Muscle layer of duodenum (tissue), 2 donors: ENCODE data around the gene PEX3.

Source experiments
- H3K27ac ChIP-seq: one replicate; pipeline ENCODE4 v1.7.0; 2013; ENCODE audit warnings: mild to moderate bottlenecking, low read length
- H3K27me3 ChIP-seq: one replicate; pipeline ENCODE4 v1.7.0; 2013; ENCODE audit warnings: low read depth, mild to moderate bottlenecking, control low read depth, low read length
- H3K36me3 ChIP-seq, 2 donors: one replicate each; pipeline ENCODE4 v1.7.0; 2013; ENCODE audit warnings: low read length in 2 of 2, control low read depth in 1 of 2, mild to moderate bottlenecking in 1 of 2; ENCODE audit not compliant: insufficient read depth in 2 of 2, control insufficient read depth in 1 of 2
- H3K4me1 ChIP-seq, 2 donors: one replicate each; pipeline ENCODE4 v1.7.0; 2013; ENCODE audit warnings: low read length in 2 of 2, mild to moderate bottlenecking in 2 of 2, control low read depth in 1 of 2, moderate library complexity in 1 of 2; ENCODE audit not compliant: insufficient read depth in 2 of 2, control insufficient read depth in 1 of 2
- H3K4me3 ChIP-seq, 2 donors: one replicate each; pipeline ENCODE4 v1.7.0; 2013; ENCODE audit warnings: low read length in 2 of 2, low read depth in 1 of 2, mild to moderate bottlenecking in 1 of 2
- H3K9me3 ChIP-seq, 2 donors: one replicate each; pipeline ENCODE4 v1.7.0; 2013; ENCODE audit warnings: low read length in 2 of 2, control low read depth in 1 of 2, mild to moderate bottlenecking in 1 of 2; ENCODE audit not compliant: control insufficient read depth in 1 of 2
- donor health status: healthy.

PEX3 gene

GRCh38 chr6:143528164-143528811 is 77.7 kb downstream of the PEX3 start:
- H3K27ac ChIP-seq = no peak overlapping the region
- no peak overlapping the region for H3K4me3 ChIP-seq
- H3K4me1 ChIP-seq = peaks cover 0 to 4% of the 10 kb centered on the region in 2 donors
- H3K36me3 ChIP-seq = no peaks in the 10 kb centered on the region
- H3K9me3 ChIP-seq = no peaks in the 10 kb centered on the region
- no peaks in the 10 kb centered on the region for H3K27me3 ChIP-seq

GRCh38 chr6:143529095-143529494 is 78.5 kb downstream of the PEX3 start:
- H3K4me3 ChIP-seq = no peak overlapping the region
- no peak overlapping the region for H3K27ac ChIP-seq
- H3K36me3 ChIP-seq = no peaks in the 10 kb centered on the region
- no peaks in the 10 kb centered on the region for H3K9me3 ChIP-seq
- H3K27me3 ChIP-seq = no peaks in the 10 kb centered on the region
- H3K4me1 ChIP-seq = peaks cover 0 to 4% of the 10 kb centered on the region in 2 donors

GRCh38 chr6:143531720-143532499 is 81.3 kb downstream of the PEX3 start:
- Histone ChIP-seq H3K9me3 (no peaks in the 10 kb centered on the region), H3K36me3 (no peaks in the 10 kb centered on the region), H3K27me3 (no peaks in the 10 kb centered on the region), H3K27ac (no peak overlapping the region), H3K4me3 (no peak overlapping the region), H3K4me1 (peaks cover 0 to 4% of the 10 kb centered on the region in 2 donors)

- no peak overlapping the region for H3K27ac ChIP-seq
- H3K27me3 ChIP-seq = no peaks in the 10 kb centered on the region
- H3K4me3 ChIP-seq = no peak overlapping the region
- no peaks in the 10 kb centered on the region for H3K9me3 ChIP-seq
- H3K4me1 ChIP-seq = peaks cover 0 to 9% of the 10 kb centered on the region in 2 donors
- no peaks in the 10 kb centered on the region for H3K36me3 ChIP-seq
Observed at GRCh38 chr6:143535189-143535614, 84.6 kb downstream of the PEX3 start.

GRCh38 chr6:143536461-143536865 is 85.9 kb downstream of the PEX3 start:
- peak overlapping the region; percentile 51 to 58 for H3K4me3 ChIP-seq
- no peak overlapping the region for H3K27ac ChIP-seq
- no peaks in the 10 kb centered on the region for H3K9me3 ChIP-seq
- peaks cover 0 to 9% of the 10 kb centered on the region in 2 donors for H3K4me1 ChIP-seq
- H3K36me3 ChIP-seq = no peaks in the 10 kb centered on the region
- no peaks in the 10 kb centered on the region for H3K27me3 ChIP-seq

- no peaks in the 10 kb centered on the region for H3K36me3 ChIP-seq
- peaks cover 0 to 9% of the 10 kb centered on the region in 2 donors for H3K4me1 ChIP-seq
- H3K27me3 ChIP-seq = no peaks in the 10 kb centered on the region
- peak overlapping the region; percentile 67 to 71 for H3K4me3 ChIP-seq
- H3K27ac ChIP-seq = peak overlapping the region; percentile 21
- no peaks in the 10 kb centered on the region for H3K9me3 ChIP-seq
Observed at GRCh38 chr6:143536866-143537691, 86.5 kb downstream of the PEX3 start.

GRCh38 chr6:143538374-143538773 is 87.8 kb downstream of the PEX3 start:
- Histone ChIP-seq H3K4me3 (peak overlapping the region in 1 of 2 donors; percentile 67), H3K27ac (no peak overlapping the region), H3K4me1 (peaks cover 0 to 9% of the 10 kb centered on the region in 2 donors), H3K27me3 (no peaks in the 10 kb centered on the region), H3K9me3 (no peaks in the 10 kb centered on the region), H3K36me3 (no peaks in the 10 kb centered on the region)

- Histone ChIP-seq H3K4me3 (no peak overlapping the region), H3K27ac (no peak overlapping the region), H3K36me3 (no peaks in the 10 kb centered on the region)
Observed at GRCh38 chr6:143539106-143539505, 88.5 kb downstream of the PEX3 start.

GRCh38 chr6:143539734-143540133 is 89.1 kb downstream of the PEX3 start:
- Histone ChIP-seq H3K9me3 (no peaks in the 10 kb centered on the region), H3K4me1 (peaks cover 0 to 9% of the 10 kb centered on the region in 2 donors), H3K27me3 (no peaks in the 10 kb centered on the region), H3K36me3 (no peaks in the 10 kb centered on the region), H3K4me3 (no peak overlapping the region), H3K27ac (no peak overlapping the region)

More at GRCh38 chr6:143539106-143539505, 88.5 kb downstream of the PEX3 start:
- H3K4me1 ChIP-seq = peaks cover 0 to 9% of the 10 kb centered on the region in 2 donors
- H3K9me3 ChIP-seq = no peaks in the 10 kb centered on the region
- no peaks in the 10 kb centered on the region for H3K27me3 ChIP-seq

GRCh38 chr6:143540192-143540591 is 89.6 kb downstream of the PEX3 start:
- H3K27ac ChIP-seq = no peak overlapping the region

More at GRCh38 chr6:143540192-143540591, 89.6 kb downstream of the PEX3 start:
- no peak overlapping the region for H3K4me3 ChIP-seq
- H3K27me3 ChIP-seq = no peaks in the 10 kb centered on the region
- H3K9me3 ChIP-seq = no peaks in the 10 kb centered on the region
- H3K4me1 ChIP-seq = peaks cover 0 to 9% of the 10 kb centered on the region in 2 donors
- H3K36me3 ChIP-seq = no peaks in the 10 kb centered on the region
